Smooth muscle cell (in vitro differentiated cells): ENCODE data around the gene GFI1. TPM values are rescaled to one million over a fixed set of nuclear protein-coding genes. Genes with fewer than 3 reads are reported as not detected.

ENCODE experiments used
- DNase-seq: peaks from one replicate; lab custom pipeline; 2025; ENCODE audit not compliant: unreplicated experiment; lab: John Stamatoyannopoulos, UW
- H2AFZ ChIP-seq: fragments of 200-600 bp; sonication (generic); 2 replicates; pipeline ENCODE4 v1.6.0; 2016; ENCODE audit warnings: antibody characterized with exemption, low read depth, mild to moderate bottlenecking
- H3F3A ChIP-seq: fragments of 200-600 bp; sonication (generic); 2 replicates; pipeline ENCODE4 v1.6.0; 2017; ENCODE audit warnings: antibody characterized with exemption, low read depth
- H3K27ac ChIP-seq: fragments of 200-600 bp; sonication (generic); 2 replicates; pipeline ENCODE4 v1.5.1; 2016; ENCODE audit warnings: low read depth, mild to moderate bottlenecking
- H3K27me3 ChIP-seq: fragments of 200-600 bp; sonication (generic); 2 replicates; pipeline ENCODE4 v1.6.1; 2016; ENCODE audit warnings: low read depth, mild to moderate bottlenecking
- H3K36me3 ChIP-seq: fragments of 200-600 bp; sonication (generic); 2 replicates; pipeline ENCODE4 v1.5.1; 2016; ENCODE audit warnings: low read depth
- H3K4me1 ChIP-seq: fragments of 200-600 bp; sonication (generic); 2 replicates; pipeline ENCODE4 v1.5.1; 2016; ENCODE audit warnings: low read depth
- H3K4me2 ChIP-seq: fragments of 200-600 bp; sonication (generic); 2 replicates; pipeline ENCODE4 v1.6.0; 2016; ENCODE audit warnings: mild to moderate bottlenecking
- H3K4me3 ChIP-seq: fragments of 200-600 bp; sonication (generic); 2 replicates; pipeline ENCODE4 v1.5.1; 2016; ENCODE audit warnings: mild to moderate bottlenecking
- H3K79me2 ChIP-seq: fragments of 200-600 bp; sonication (generic); 2 replicates; pipeline ENCODE4 v1.6.0; 2016; ENCODE audit warnings: low read depth, mild to moderate bottlenecking
- H3K9ac ChIP-seq: fragments of 200-600 bp; sonication (generic); 2 replicates; pipeline ENCODE4 v1.6.0; 2016; ENCODE audit warnings: low read depth
- H3K9me3 ChIP-seq: fragments of 200-600 bp; sonication (generic); replicated peaks from 2 replicates; pipeline ENCODE4 v1.5.1; 2016; ENCODE audit warnings: low read depth
- H4K20me1 ChIP-seq: fragments of 200-600 bp; sonication (generic); 2 replicates; pipeline ENCODE4 v1.6.0; 2016; ENCODE audit warnings: low read depth
- CTCF ChIP-seq: fragments of 200-600 bp; sonication (generic); IDR thresholded peaks from 2 replicates; pipeline ENCODE4 v1.5.1; 2017; ENCODE audit warnings: borderline replicate concordance, mild to moderate bottlenecking, antibody characterized with exemption; ENCODE audit not compliant: insufficient read depth, poor library complexity, severe bottlenecking
- WGBS: methylation state at CpG from one replicate; pipeline ENCODE4 v1.1.7; 2016; ENCODE audit warnings: low lambda C conversion rate; 5-methylcytosine and 5-hydroxymethylcytosine counted together
- polyA plus RNA-seq: library from polyadenylated mRNA; unstranded; fragments of >200 nt; fragmentation: Nextera tagmentation; extraction: Ambion mirVana; gene quantifications from 2 replicates; pipeline ENCODE4 v1.2.1, GENCODE V29; 2016
- total RNA-seq: library from RNA; depleted of rRNA; stranded (reverse); fragments of >200 nt; gene quantifications from 2 replicates; pipeline ENCODE4 v1.2.3, GENCODE V29; 2014

Gene GFI1
- total and polyA plus RNA-seq, 2 experiments from 2014 or later = 0.40 TPM; not detected in 1

GRCh38 chr1:92481971-92482664 is 4.6 kb downstream of the GFI1 start:
- H3F3A ChIP-seq = no peaks in the 10 kb centered on the region
- H3K4me1 ChIP-seq = peaks cover 50% of the 10 kb centered on the region
- no peak overlapping the region for H3K27ac ChIP-seq
- no peak for DNase-seq
- H3K4me3 ChIP-seq = peak overlapping the region; percentile 11
- H3K79me2 ChIP-seq = no peaks in the 10 kb centered on the region
- peaks cover 11% of the 10 kb centered on the region for H4K20me1 ChIP-seq
- no peak overlapping the region for H2AFZ ChIP-seq
- no peaks in the 10 kb centered on the region for H3K9me3 ChIP-seq
- peak overlapping the region; percentile 93 for H3K4me2 ChIP-seq
- no peak for TF ChIP-seq CTCF
- 5% methylated on average over 39 of the region's 39 CpGs for WGBS
- H3K27me3 ChIP-seq = peaks cover 100% of the 10 kb centered on the region
- no peaks in the 10 kb centered on the region for H3K36me3 ChIP-seq
- no peak overlapping the region for H3K9ac ChIP-seq

- Histone ChIP-seq H3K4me1 (peaks cover 50% of the 10 kb centered on the region), H3K4me2 (peak overlapping the region; percentile 93), H3K27ac (no peak overlapping the region), H3K4me3 (no peak overlapping the region), H2AFZ (no peak overlapping the region), H3K79me2 (no peaks in the 10 kb centered on the region), H3K36me3 (no peaks in the 10 kb centered on the region), H3K27me3 (peaks cover 100% of the 10 kb centered on the region), H3K9me3 (no peaks in the 10 kb centered on the region), H3K9ac (no peak overlapping the region), H3F3A (no peaks in the 10 kb centered on the region), H4K20me1 (peaks cover 11% of the 10 kb centered on the region)
- DNase-seq = no peak
- no peak for TF ChIP-seq CTCF
- WGBS = 6% methylated on average over 12 of the region's 12 CpGs
Observed at GRCh38 chr1:92481599-92481925, 5.2 kb downstream of the GFI1 start.

GRCh38 chr1:92480813-92481598 is 5.7 kb downstream of the GFI1 start:
- peaks cover 11% of the 10 kb centered on the region for H4K20me1 ChIP-seq
- H3F3A ChIP-seq = no peaks in the 10 kb centered on the region
- H3K4me3 ChIP-seq = no peak overlapping the region
- H3K79me2 ChIP-seq = no peaks in the 10 kb centered on the region
- H3K4me2 ChIP-seq = peak overlapping the region; percentile 93
- no peak for DNase-seq
- H3K36me3 ChIP-seq = no peaks in the 10 kb centered on the region
- no peak for TF ChIP-seq CTCF
- H3K9ac ChIP-seq = no peak overlapping the region
- no peak overlapping the region for H2AFZ ChIP-seq
- 3% methylated on average over 61 of the region's 65 CpGs for WGBS
- H3K4me1 ChIP-seq = peaks cover 44% of the 10 kb centered on the region
- no peaks in the 10 kb centered on the region for H3K9me3 ChIP-seq
- no peak overlapping the region for H3K27ac ChIP-seq
- peaks cover 99% of the 10 kb centered on the region for H3K27me3 ChIP-seq
